ENCODE measurements around the gene IL10RB.

GRCh38 chr21:33246963-33247362, 19.2 kb upstream of the IL10RB start:
- no peak for TF ChIP-seq POLR2A (IDR thresholded peaks at IDR 0.05; ENCODE audit: low read depth, low read length)
- TF ChIP-seq, protein P1, sequence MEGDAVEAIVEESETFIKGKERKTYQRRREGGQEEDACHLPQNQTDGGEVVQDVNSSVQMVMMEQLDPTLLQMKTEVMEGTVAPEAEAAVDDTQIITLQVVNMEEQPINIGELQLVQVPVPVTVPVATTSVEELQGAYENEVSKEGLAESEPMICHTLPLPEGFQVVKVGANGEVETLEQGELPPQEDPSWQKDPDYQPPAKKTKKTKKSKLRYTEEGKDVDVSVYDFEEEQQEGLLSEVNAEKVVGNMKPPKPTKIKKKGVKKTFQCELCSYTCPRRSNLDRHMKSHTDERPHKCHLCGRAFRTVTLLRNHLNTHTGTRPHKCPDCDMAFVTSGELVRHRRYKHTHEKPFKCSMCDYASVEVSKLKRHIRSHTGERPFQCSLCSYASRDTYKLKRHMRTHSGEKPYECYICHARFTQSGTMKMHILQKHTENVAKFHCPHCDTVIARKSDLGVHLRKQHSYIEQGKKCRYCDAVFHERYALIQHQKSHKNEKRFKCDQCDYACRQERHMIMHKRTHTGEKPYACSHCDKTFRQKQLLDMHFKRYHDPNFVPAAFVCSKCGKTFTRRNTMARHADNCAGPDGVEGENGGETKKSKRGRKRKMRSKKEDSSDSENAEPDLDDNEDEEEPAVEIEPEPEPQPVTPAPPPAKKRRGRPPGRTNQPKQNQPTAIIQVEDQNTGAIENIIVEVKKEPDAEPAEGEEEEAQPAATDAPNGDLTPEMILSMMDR (conservative IDR thresholded peaks at IDR 0.05; ENCODE audit: low read depth, low read length), result no peak
- no peak for TF ChIP-seq MXI1 (IDR thresholded peaks at IDR 0.05; ENCODE audit: borderline replicate concordance, low read depth, low read length)
- no peak for TF ChIP-seq MAFK (IDR thresholded peaks at IDR 0.05; ENCODE audit: low read depth, low read length)
- TF ChIP-seq, protein P2, sequence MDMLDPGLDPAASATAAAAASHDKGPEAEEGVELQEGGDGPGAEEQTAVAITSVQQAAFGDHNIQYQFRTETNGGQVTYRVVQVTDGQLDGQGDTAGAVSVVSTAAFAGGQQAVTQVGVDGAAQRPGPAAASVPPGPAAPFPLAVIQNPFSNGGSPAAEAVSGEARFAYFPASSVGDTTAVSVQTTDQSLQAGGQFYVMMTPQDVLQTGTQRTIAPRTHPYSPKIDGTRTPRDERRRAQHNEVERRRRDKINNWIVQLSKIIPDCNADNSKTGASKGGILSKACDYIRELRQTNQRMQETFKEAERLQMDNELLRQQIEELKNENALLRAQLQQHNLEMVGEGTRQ (IDR thresholded peaks at IDR 0.05; ENCODE audit: low read depth, low read length), result no peak
- no peak for TF ChIP-seq RFX5 (IDR thresholded peaks at IDR 0.05; ENCODE audit: low read depth, low read length)
- TF ChIP-seq, protein P3, sequence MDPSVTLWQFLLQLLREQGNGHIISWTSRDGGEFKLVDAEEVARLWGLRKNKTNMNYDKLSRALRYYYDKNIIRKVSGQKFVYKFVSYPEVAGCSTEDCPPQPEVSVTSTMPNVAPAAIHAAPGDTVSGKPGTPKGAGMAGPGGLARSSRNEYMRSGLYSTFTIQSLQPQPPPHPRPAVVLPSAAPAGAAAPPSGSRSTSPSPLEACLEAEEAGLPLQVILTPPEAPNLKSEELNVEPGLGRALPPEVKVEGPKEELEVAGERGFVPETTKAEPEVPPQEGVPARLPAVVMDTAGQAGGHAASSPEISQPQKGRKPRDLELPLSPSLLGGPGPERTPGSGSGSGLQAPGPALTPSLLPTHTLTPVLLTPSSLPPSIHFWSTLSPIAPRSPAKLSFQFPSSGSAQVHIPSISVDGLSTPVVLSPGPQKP (IDR thresholded peaks at IDR 0.05; ENCODE audit: borderline replicate concordance, low read depth, low read length), result no peak
- no peak for TF ChIP-seq RCOR1 (IDR thresholded peaks at IDR 0.05; ENCODE audit: insufficient replicate concordance, low read length)
- no peak for TF ChIP-seq SMC3 (IDR thresholded peaks at IDR 0.05; ENCODE audit: low read depth, low read length)
- no peak for TF ChIP-seq CEBPB (IDR thresholded peaks at IDR 0.05; ENCODE audit: low read depth, low read length)

Measured in IMR-90 (cell line).